HepG2 (cell line): ENCODE results near the gene UGT1A8. TPM values are rescaled to one million over a fixed set of nuclear protein-coding genes. Genes with fewer than 3 reads are reported as not detected.

Experiments used
- ATAC-seq: fragments of 200-7000 bp; cut with Tn5 transposase; 3 replicates; pipeline ENCODE4 v1.9.1; 2020; ENCODE audit warnings: mild to moderate bottlenecking, moderate library complexity
- BruUV-seq: library from RNA; stranded (reverse); fragments of 400-500 nt; replicated peaks from 2 replicates; lab custom pipeline; 2021; lab: Mats Ljungman, UMichigan
- CTCF ChIA-PET: fragments of 300-600 bp; formaldehyde crosslinking; extraction: SDS; loops from one replicate; lab custom pipeline; 2021; ENCODE audit warnings: low total read pairs, inconsistent platforms, low intra/inter-chr PET ratio; lab: Yijun Ruan, JAX
- POLR2A ChIA-PET: fragments of 350-600 bp; sonication (Branson Sonifier 250); formaldehyde crosslinking; loops from one replicate; lab custom pipeline; 2020; ENCODE audit warnings: antibody characterized with exemption, inconsistent platforms; lab: Yijun Ruan, JAX
- DNase-seq: peaks from one replicate; pipeline ENCODE4 v3.0.0-alpha.2; 2015; ENCODE audit warnings: low spot score
- FAIRE-seq: peaks from 3 replicates; lab custom pipeline; 2011; peaks lifted over from hg19 to GRCh38; lab: Jason Lieb, UNC
- H2AFZ ChIP-seq: one replicate; pipeline ENCODE4 v1.6.1; 2011; ENCODE audit warnings: low read length, inconsistent platforms
- H3K27ac ChIP-seq: fragments of 300-600 bp; 3 replicates; pipeline ENCODE4 v1.8.0; 2011; ENCODE audit warnings: mixed run types, mild to moderate bottlenecking, mixed read lengths, low read length, inconsistent platforms; ENCODE audit not compliant: insufficient read depth; ENCODE audit errors: extremely low read length
- H3K27me3 ChIP-seq, 2 experiments: fragments of 200-600 bp in 1 of 2; 2 replicates in 1 of 2; 3 replicates in 1 of 2; pipeline versions ENCODE4 v1.6.0 to v1.8.0; 2011; ENCODE audit warnings: low read length in 2 of 2, mild to moderate bottlenecking in 2 of 2, moderate library complexity in 2 of 2, inconsistent platforms in 1 of 2; ENCODE audit not compliant: insufficient read depth in 2 of 2, control insufficient read depth in 1 of 2
- H3K36me3 ChIP-seq, 2 experiments: fragments of 200-600 bp in 1 of 2; replicated peaks in 1 of 2; 2 replicates in 1 of 2; 3 replicates in 1 of 2; pipeline versions ENCODE4 v1.5.1 to v1.8.0; 2011; ENCODE audit warnings: low read length in 2 of 2, inconsistent platforms in 1 of 2; ENCODE audit not compliant: insufficient read depth in 2 of 2, control insufficient read depth in 1 of 2
- H3K4me1 ChIP-seq: 2 replicates; pipeline ENCODE4 v1.5.1; 2012; ENCODE audit warnings: low read length, inconsistent platforms; ENCODE audit not compliant: insufficient read depth
- H3K4me2 ChIP-seq: 2 replicates; pipeline ENCODE4 v1.6.0; 2011; ENCODE audit warnings: low read depth, low read length, inconsistent platforms
- H3K4me3 ChIP-seq, 3 experiments: fragments of 200-600 bp in 1 of 3; sonication (generic), shearing (Covaris generic) in 1 of 3; replicated peaks in 1 of 3; 2 replicates each; pipeline ENCODE4 v1.5.1; 2011 to 2016; ENCODE audit warnings: low read length in 3 of 3, inconsistent platforms in 2 of 3, low read depth in 2 of 3, mild to moderate bottlenecking in 2 of 3, control low read depth in 1 of 3, mixed read lengths in 1 of 3; ENCODE audit not compliant: insufficient read depth in 1 of 3
- H3K79me2 ChIP-seq: one replicate; pipeline ENCODE4 v1.6.1; 2011; ENCODE audit warnings: low read length, inconsistent platforms; ENCODE audit not compliant: insufficient read depth
- H3K9ac ChIP-seq: 2 replicates; pipeline ENCODE4 v1.6.0; 2011; ENCODE audit warnings: mild to moderate bottlenecking, low read depth, low read length, inconsistent platforms; ENCODE audit not compliant: insufficient read depth
- H3K9me3 ChIP-seq: 2 replicates; pipeline ENCODE4 v1.5.1; 2012; ENCODE audit warnings: mild to moderate bottlenecking, low read length
- H4K20me1 ChIP-seq: 2 replicates; pipeline ENCODE4 v1.6.0; 2011; ENCODE audit warnings: inconsistent platforms, mild to moderate bottlenecking, low read length, moderate library complexity; ENCODE audit not compliant: insufficient read depth
- MYC ChIP-seq: sonication (generic); formaldehyde crosslinking; IDR thresholded peaks from 2 replicates; pipeline ENCODE4 v1.9.0; 2021; ENCODE audit warnings: missing genetic modification reagents, borderline replicate concordance
- PITX1 ChIP-seq: sonication (generic); formaldehyde crosslinking; IDR thresholded peaks from 2 replicates; pipeline ENCODE4 v1.5.1; 2020; ENCODE audit warnings: mild to moderate bottlenecking, missing genetic modification reagents
- THYN1 ChIP-seq: sonication (generic); formaldehyde crosslinking; IDR thresholded peaks from 2 replicates; pipeline ENCODE4 v1.8.1; 2023; ENCODE audit warnings: low read depth, mild to moderate bottlenecking, moderate library complexity, missing genetic modification reagents, borderline replicate concordance
- ZBTB1 ChIP-seq: sonication (generic); formaldehyde crosslinking; IDR thresholded peaks from 2 replicates; pipeline ENCODE4 v1.4.0; 2020; ENCODE audit warnings: missing genetic modification reagents, borderline replicate concordance
- ZNF883 ChIP-seq: sonication (generic); formaldehyde crosslinking; IDR thresholded peaks from 2 replicates; pipeline ENCODE4 v1.5.1; 2020; ENCODE audit warnings: mild to moderate bottlenecking, missing genetic modification reagents; ENCODE audit errors: not compliant biosample characterization
- WGBS: methylation state at CpG from one replicate; pipeline ENCODE4 v1.1.6; 2017; ENCODE audit warnings: low lambda C conversion rate; 5-methylcytosine and 5-hydroxymethylcytosine counted together
- in situ Hi-C: cut with HindIII; loops from 2 replicates; pipeline ENCODE4 v1.10.0; 2017; ENCODE audit warnings: low pct_unique_long_range_greater_than_20kb; ENCODE audit not compliant: extremely low pct_ligation_motif_present
- intact Hi-C: fragments of 100-400 bp; cut with micrococcal nuclease; formaldehyde crosslinking; loops from one replicate; pipeline ENCODE4 v1.10.0; 2022; ENCODE audit not compliant: unreplicated experiment
- polyA plus RNA-seq, 8 experiments: library from polyadenylated mRNA; depleted of rRNA in 3 of 8; stranded (reverse) in 7 of 8; unstranded in 1 of 8; fragments of >200 nt; fragmentation: Illumina TruSeq in 4 of 8; extraction: Trizol in 4 of 8; gene quantifications; 2 replicates each; pipeline versions ENCODE4 v1.2.1 to v1.2.3, GENCODE V29; 2011 to 2016; ENCODE audit warnings: low read depth in 4 of 8, missing spikeins in 1 of 8, mixed read lengths in 1 of 8; ENCODE audit not compliant: insufficient read depth in 1 of 8
- total RNA-seq, 5 experiments: library from RNA; depleted of rRNA; stranded (reverse); fragments of >200 nt; fragmentation: Illumina TruSeq; extraction: Trizol; gene quantifications; 2 replicates each; pipeline ENCODE4 v1.2.3, GENCODE V29; 2016; ENCODE audit warnings: low read depth in 1 of 5
- TF ChIP-seq, protein P1 (sequence below): sonication (generic); formaldehyde crosslinking; IDR thresholded peaks from 2 replicates; pipeline ENCODE4 v1.5.1; 2020; ENCODE audit warnings: missing genetic modification reagents, mild to moderate bottlenecking, borderline replicate concordance

The UGT1A8 gene
- total and polyA plus RNA-seq, 2 of the 13 experiments (the other 11 are each of a cell fraction or from before 2014, with no cell fraction given): not detected

DNA sequence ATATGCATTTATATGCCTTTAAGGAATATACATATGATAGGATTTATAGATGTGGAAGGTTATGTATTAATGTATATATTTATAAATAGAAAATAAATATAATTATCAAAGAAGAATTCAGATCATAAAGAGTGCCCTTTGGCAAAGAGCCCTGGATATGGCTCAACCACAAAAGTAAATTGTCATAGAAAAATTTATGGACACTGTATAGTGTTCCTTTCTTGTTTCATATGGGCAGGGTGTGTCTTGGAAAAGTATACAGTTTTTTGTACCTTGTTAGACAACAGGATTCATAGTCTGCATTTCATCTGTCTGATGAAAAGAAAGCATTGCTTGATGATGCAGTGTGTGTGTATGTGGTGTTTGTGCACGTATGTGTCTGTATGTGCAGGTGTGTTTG lies 67.2 kb downstream of the UGT1A8 start:
- in situ Hi-C loops (no loop called here), intact Hi-C loops (no loop called here)
- TF ChIP-seq MYC (CRISPR knock-in tag) (no peak), ZBTB1 (CRISPR knock-in tag) (no peak), THYN1 (no peak)
- no peaks in the 10 kb centered on the region for H3K79me2 ChIP-seq
- FAIRE-seq (no peak), ATAC-seq (no peak), DNase-seq (no peak)
- H3K27ac ChIP-seq: no peak overlapping the region
- ChIA-PET POLR2A (no interaction called here), CTCF (no interaction called here)
- H3K9ac ChIP-seq: no peak overlapping the region
- WGBS: 50% methylated on average over 1 of the region's 1 CpG
- no peak overlapping the region for H3K4me2 ChIP-seq
- no peaks in the 10 kb centered on the region for H3K4me1 ChIP-seq
- H3K9me3 ChIP-seq: no peaks in the 10 kb centered on the region
- H2AFZ ChIP-seq: no peak overlapping the region
- H3K36me3 ChIP-seq: no peaks in the 10 kb centered on the region
- no peaks in the 10 kb centered on the region for H4K20me1 ChIP-seq
- H3K4me3 ChIP-seq: no peak overlapping the region
- BruUV-seq: no TSS peak
- H3K27me3 ChIP-seq: no peaks in the 10 kb centered on the region

DNA sequence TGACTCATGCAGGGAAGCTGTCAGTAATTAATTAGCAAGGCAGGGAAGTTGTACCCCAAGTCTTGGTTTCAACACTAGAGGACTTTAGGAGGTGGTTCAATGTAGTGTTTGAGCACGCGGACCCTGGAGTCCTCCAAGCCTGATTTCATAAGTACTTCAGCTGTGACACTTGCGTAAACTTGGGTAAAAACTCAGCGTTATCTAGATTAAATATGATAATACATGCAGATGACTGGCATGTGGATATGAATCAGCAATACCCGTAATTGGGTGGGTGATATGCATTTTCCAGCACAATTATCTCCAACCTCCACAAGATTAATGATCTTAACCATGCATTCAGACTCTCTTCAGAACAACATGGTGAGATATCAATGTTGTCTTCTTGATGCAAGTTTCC lies 69.5 kb downstream of the UGT1A8 start:
- ChIA-PET POLR2A (no interaction called here), CTCF (no interaction called here)
- no peak overlapping the region for H3K4me3 ChIP-seq
- TF ChIP-seq, protein P1, sequence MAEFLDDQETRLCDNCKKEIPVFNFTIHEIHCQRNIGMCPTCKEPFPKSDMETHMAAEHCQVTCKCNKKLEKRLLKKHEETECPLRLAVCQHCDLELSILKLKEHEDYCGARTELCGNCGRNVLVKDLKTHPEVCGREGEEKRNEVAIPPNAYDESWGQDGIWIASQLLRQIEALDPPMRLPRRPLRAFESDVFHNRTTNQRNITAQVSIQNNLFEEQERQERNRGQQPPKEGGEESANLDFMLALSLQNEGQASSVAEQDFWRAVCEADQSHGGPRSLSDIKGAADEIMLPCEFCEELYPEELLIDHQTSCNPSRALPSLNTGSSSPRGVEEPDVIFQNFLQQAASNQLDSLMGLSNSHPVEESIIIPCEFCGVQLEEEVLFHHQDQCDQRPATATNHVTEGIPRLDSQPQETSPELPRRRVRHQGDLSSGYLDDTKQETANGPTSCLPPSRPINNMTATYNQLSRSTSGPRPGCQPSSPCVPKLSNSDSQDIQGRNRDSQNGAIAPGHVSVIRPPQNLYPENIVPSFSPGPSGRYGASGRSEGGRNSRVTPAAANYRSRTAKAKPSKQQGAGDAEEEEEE (CRISPR knock-in tag): no peak
- TF ChIP-seq ZNF883 (no peak), PITX1 (CRISPR knock-in tag) (no peak)
- H3K27me3 ChIP-seq: no peaks in the 10 kb centered on the region
- ATAC-seq (no peak), FAIRE-seq (no peak), DNase-seq (no peak)
- BruUV-seq: no TSS peak
- WGBS: 46% methylated on average over 5 of the region's 5 CpGs
- no peak overlapping the region for H3K27ac ChIP-seq
- in situ Hi-C loops: no loop called here
- H3K79me2 ChIP-seq: no peaks in the 10 kb centered on the region
- no peaks in the 10 kb centered on the region for H3K4me1 ChIP-seq
- no peak overlapping the region for H3K4me2 ChIP-seq
- H3K36me3 ChIP-seq: no peaks in the 10 kb centered on the region
- no peaks in the 10 kb centered on the region for H3K9me3 ChIP-seq
- no peak overlapping the region for H2AFZ ChIP-seq
- H4K20me1 ChIP-seq: no peaks in the 10 kb centered on the region
- no peak overlapping the region for H3K9ac ChIP-seq
- intact Hi-C loops: no loop called here
